Limb (tissue), 2 donors: ENCODE data around the gene DBNDD2.

Source experiments
- DNase-seq, 2 donors: peaks; one replicate each; pipeline ENCODE4 v3.0.0-alpha.2; 2016; ENCODE audit errors: extremely low spot score in 2 of 2

Gene DBNDD2

GRCh38 chr20:45415822-45416637 lies 7.9 kb downstream of the DBNDD2 start, which contains the start of gene PIGT:
Gene PIGT (plus strand): TSS chr20:45416141. CDS start chr20:45416157, 16 bp downstream.
- DNase-seq, result peak; percentile 84 to 87

GRCh38 chr20:45416917-45417316 lies 8.8 kb downstream of the DBNDD2 start:
- no peak for DNase-seq

DNA sequence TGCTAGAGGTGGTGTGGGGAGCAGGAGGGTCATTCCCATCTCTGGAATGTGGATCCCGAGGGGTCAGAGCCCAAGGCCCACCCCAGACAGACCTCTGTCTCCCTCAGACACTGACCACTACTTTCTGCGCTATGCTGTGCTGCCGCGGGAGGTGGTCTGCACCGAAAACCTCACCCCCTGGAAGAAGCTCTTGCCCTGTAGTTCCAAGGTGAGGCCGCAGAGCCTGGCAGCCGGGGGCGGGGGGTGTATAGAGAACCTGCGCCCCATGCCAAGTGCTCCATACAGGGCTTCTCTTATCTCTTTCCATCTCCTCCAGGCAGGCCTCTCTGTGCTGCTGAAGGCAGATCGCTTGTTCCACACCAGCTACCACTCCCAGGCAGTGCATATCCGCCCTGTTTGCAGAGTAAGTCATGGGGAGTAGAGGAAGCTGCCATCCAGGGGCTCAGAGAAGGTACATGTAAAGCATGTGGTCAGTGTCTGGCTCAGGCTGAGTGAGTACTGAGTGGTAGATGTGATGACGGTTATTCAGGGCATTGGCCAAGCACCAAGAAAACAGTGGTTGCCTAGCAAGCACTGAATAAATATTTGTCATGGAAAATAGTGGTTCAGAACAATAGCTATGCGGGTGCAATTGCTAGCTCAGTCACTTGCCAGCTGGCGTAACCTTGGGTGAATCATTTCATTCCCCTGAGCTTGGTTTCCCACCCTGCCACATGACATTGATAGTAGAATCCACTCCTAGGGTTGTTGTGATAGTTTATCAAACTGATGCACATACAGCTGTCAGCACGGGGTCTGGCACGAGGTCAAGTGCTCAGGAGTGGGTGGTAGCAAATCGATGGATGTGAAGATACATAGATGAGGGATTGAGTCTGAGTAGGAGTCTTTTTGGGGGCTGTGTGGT lies 11.4 kb downstream of the DBNDD2 start:
- DNase-seq, result no peak

DNA sequence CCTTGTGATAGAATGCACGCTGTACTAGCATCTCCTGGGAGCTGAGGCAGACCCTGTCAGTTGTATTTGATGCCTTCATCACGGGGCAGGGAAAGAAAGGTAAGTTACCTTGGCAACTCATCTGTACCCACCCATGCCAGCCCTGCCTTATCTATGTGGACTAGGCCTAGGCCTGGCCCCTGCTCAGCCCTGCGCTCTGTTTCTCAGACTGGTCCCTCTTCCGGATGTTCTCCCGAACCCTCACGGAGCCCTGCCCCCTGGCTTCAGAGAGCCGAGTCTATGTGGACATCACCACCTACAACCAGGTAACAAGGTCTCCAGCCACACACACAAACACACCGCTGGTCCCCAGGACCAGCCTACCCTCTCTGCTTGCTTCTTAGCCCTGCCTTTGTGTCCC lies 12.0 kb downstream of the DBNDD2 start:
- DNase-seq, result no peak

DNA sequence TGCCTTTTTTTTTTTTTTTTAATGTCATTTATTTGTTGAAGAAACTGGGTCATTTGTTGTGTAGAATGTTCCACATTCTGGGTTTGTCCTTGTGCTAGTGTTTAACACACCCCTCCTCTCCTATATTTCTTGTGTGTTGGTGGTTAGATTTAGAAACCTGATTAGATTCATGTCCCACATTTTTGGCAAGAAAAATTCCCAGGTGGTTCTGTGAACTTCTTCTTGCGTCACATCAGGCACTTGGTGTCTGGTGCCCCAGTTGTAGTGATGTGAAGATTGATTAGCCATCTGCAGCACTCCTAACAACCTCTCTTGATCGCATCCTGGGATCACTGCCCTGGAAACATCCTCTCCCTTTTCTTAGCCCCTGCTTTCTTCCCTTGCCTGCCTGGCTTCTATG lies 15.6 kb downstream of the DBNDD2 start:
- DNase-seq, result no peak

DNA sequence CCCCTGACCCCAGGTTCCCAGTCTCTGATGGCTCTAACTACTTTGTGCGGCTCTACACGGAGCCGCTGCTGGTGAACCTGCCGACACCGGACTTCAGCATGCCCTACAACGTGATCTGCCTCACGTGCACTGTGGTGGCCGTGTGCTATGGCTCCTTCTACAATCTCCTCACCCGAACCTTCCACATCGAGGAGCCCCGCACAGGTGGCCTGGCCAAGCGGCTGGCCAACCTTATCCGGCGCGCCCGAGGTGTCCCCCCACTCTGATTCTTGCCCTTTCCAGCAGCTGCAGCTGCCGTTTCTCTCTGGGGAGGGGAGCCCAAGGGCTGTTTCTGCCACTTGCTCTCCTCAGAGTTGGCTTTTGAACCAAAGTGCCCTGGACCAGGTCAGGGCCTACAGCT lies 17.5 kb downstream of the DBNDD2 start:
- DNase-seq, result no peak

DNA sequence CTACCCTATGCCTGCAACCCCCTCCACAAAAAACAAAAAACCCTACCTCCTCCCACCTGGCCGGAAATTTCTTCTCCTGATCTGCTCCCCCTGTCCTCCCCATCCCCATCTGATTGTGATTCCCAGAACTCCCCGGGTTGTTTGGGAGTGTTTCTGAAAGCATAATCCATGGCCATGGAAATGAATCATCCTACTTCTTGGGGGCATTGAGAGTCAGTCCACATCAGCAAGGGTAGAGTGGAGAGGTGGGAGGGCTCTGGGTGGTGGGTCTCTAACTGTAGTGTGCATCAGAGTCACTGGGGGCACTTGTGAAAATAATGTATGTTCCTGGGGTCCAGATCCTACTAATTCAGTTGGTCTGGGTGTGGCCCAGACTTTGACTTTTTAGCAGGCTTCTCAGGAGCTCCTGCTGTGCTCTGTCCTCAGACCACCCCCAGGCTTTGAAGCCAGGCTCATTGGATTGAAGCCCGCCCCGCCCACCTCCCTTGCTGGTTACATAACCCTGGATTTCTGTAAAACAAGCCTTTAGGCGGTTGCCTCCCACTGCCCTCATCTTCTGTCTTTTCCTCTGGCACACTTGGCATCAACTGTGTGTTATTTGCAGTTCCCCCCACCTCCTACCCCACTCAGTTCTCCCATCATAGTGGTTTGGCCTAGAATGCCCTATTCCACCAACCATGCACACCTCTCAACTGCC lies 18.4 kb downstream of the DBNDD2 start:
- DNase-seq, result no peak

DNA sequence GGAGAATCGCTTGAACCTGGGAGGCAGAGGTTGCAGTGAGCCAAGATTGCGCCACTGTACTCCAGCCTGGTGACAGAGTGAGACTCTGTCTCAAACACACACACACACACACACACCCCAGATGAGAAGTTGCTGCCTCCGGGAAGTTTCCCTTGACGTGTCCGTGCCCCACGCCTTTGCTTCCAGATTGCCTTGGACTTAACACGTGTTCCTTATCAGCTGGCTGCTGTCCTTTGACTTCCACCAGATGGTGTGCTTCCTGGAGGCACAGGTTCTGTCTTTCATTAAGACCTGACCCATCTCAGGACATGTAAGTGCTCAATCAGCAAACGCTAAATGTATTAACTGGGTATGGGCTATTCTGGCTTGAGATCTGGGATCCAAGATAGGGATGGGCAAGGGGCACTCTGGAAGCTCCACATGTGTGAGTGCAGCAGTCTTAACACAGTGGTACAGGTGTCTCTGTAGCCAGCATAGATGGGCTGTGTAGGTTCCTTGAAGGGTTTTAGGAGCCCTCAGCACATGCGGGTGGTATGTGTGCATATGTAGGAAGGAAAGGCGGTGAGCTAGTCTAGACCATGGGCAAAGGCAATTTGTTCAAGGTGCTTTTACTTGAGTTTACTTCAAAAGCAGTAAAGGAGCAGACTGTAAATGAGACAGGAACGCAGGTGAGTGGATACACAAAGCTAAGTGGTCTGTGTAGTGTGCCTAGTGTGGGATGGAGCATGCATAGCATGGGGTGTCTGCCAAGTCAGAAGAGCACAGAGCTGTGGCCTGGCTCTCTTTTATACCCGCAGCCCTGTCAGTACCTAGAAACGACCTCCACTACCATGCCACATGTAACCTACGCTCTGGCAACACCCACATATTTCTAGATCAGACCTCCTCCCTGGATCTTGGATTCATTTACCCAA lies 19.4 kb downstream of the DBNDD2 start:
- no peak for DNase-seq

- DNase-seq, result no peak
Measured at GRCh38 chr20:45429618-45430017, 21.5 kb downstream of the DBNDD2 start.

GRCh38 chr20:45432294-45432693 lies 24.2 kb downstream of the DBNDD2 start:
- no peak for DNase-seq

- no peak for DNase-seq
Measured at GRCh38 chr20:45433316-45433715, 25.2 kb downstream of the DBNDD2 start.

DNA sequence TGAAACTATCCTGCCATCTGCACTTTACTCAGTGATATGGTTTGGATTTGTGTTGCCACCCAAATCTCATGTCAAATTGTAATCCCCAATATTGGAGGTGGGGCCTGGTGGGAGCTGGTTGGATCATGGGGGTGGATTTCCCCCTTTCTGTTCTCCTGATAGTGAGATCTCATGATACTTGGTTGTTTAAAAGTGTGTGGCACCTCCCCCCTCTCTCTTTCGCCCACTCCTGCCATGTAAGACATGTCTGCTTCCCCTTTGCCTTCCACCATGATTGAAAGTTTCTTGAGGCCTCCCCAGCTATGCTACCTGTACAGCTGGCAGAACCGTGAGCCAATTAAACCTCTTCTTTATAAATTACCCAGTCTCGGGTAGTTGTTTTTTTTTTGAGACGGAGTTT lies 25.9 kb downstream of the DBNDD2 start:
- DNase-seq, result no peak

- DNase-seq, result peak; percentile 65 to 86
Measured at GRCh38 chr20:45436732-45437485, 28.8 kb downstream of the DBNDD2 start.

DNA sequence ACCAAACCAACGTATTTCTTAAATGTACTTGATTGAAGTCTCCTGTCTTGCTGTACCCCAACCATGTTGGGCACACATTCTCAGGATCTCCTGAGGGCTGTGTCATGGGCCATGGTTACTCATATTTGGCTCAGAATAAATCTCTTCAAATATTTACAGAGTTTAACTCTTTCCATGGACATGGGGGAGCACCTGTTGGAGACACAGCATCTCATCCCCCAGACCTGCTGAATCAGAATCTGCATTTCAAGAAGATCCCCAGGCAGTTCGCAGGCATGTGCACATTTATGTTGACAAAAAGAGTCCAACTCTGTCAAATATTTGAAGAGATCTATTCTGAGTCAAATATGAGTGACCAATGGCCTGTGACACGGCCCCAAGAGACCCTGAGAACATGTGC lies 32.3 kb downstream of the DBNDD2 start:
- no peak for DNase-seq

- DNase-seq, result no peak
Measured at GRCh38 chr20:45440891-45441685, 33.0 kb downstream of the DBNDD2 start.

- DNase-seq, result no peak
Measured at GRCh38 chr20:45441746-45442145, 33.7 kb downstream of the DBNDD2 start.

DNA sequence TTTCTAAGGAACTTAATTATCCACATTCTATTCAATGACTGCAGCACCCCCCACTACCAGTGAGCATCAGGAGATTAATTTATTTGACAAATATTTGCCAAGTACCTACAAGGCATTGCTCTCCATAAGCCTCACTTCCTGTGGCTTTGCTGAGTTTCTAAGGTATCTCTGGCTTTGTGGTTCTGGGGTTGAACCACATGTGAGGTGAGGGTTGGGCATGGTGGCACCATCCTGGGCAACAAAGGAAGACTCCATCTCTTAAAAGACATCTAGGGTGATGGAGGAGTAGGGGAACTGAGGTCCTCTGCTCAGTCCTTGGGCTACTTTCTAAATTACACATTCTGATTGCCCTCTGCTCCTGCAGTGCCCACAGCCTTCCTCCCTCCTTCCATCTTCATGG lies 36.0 kb downstream of the DBNDD2 start:
- no peak for DNase-seq

DNA sequence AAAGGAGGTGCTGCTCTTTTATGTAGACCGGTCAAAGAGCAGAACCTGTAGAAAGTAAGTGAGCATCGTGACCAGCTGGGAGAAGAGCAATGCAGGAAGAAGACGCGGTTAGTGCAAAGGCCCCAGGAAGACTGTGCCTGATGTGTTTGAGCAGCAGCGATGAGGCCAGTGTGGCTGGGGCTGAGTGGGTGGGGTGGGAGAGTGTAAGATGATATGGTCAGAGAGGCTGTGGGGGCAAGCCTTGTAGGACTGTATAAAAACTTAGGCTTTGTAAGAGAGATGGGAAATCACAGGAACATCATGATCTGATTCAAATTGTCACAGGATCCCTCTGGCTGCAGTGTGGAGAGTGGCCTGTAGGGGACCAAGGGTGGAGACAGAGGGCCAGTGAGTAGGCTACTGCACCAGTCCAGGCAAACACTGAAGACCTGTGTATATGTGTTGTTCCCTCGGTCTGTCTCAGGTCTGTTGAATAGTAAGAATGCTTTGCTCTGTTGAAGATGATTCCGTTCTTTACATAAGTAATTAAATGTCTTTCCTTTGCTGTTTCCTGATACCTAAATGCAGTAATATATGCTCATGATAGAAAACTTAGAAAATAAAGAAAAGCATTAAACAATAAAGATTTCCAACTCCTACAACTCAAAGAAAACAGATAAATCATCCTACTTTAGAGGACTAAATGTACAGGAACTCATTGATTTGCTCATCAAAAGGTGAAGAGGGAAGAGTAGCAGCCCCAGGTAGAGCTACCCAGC lies 37.9 kb downstream of the DBNDD2 start:
- DNase-seq, result no peak

- no peak for DNase-seq
Measured at GRCh38 chr20:45448270-45448669, 40.2 kb downstream of the DBNDD2 start.
